Measurements from ENCODE around the gene SSBP3. TPM values are rescaled to one million over a fixed set of nuclear protein-coding genes. Genes with fewer than 3 reads are reported as not detected.
A peak's percentile ranks its signal among the peaks of the same experiment; 100 is the strongest.

Gene SSBP3
- total RNA-seq, 4 donors from 2014 or later = 32.8 to 63.4 (median 47.4) TPM

DNA sequence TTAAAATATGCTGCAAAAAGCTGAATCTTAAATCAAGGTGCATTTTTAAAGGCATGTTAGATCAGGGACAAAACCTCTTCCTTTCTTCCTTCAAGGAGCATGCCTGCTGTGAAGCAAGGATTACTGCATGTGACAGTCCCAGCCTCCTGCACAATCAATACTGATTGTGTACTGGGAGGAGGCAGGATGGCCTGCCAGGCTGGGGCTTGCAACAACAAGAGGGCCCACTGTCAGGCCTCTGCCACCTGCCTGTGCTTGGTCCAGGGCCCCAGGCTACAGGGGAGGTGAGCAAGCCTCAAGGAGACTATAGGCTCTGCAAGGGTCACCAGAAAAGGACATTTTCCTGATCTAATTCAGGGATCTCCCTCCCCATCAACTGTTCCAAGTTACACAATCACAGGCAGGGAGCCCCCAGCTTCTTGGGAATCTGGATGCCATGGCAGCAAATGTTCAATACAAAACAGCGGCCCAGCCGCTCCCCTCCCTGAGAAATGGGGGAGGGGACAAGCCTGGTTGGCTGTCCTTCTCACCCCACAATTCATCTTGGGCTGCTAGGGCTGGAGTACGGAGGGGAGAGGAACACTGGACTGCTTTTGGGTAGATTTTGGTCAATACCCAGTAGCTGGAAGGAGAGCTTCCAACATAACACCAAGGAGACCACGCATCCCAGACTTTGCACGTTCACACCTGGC, 76.7 kb downstream of the SSBP3 start:
- H3K4me1 ChIP-seq = peaks cover 95 to 100% (median 100%) of the 10 kb centered on the region in 4 donors
- peak overlapping the region; percentile 37 to 87 (median 83) for H3K27ac ChIP-seq (replicated peaks in 1 of 4)
- no peaks in the 10 kb centered on the region for H3K36me3 ChIP-seq
- intact Hi-C loops (cut with DNase I) = loop anchor here (5.0 to 10.0 kb wide), 3 partner anchors 52 to 158 kb away; partner anchors contain the start of gene SSBP3
- 41% methylated on average over 5 of the region's 5 CpGs for WGBS
- H3K27me3 ChIP-seq = no peaks in the 10 kb centered on the region
- TF ChIP-seq EP300 (IDR thresholded peaks at IDR 0.05) = no peak
- no peak for TF ChIP-seq CTCF (IDR thresholded peaks at IDR 0.05)
- no peak for TF ChIP-seq POLR2AphosphoS5 (IDR thresholded peaks at IDR 0.05)
- TF ChIP-seq POLR2A (IDR thresholded peaks at IDR 0.05; ENCODE audit: low read depth) = no peak
- H3K4me3 ChIP-seq = no peak overlapping the region
- DNase-seq (ENCODE audit: extremely low spot score) = no peak
- H3K9me3 ChIP-seq = no peaks in the 10 kb centered on the region

DNA sequence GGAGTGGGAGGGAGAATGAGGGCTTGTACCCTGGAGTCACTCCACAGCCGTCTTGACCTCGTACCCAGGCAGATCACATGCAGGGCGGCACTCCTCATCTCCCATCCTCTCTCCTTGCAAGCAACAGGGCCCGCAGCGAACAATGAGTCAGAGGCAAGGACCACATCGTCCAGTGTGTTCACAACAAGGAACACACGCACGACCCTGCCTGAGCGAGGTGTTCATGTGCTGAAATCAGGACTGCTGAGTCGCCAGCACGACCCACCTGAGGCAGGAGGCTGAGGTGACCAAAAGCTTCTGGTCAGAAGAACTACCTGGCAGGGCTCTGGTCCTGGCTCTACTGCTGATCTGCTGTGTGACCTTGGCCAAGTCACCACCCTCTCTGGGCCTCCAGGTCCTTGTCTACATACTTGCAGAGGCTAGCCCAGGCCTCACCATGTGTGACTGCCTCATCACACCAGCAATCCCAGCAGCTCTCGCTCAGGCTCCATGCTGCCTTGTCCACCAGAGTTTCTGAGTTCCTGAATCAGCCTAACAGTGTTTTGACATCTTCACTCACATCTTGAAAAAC, 78.0 kb downstream of the SSBP3 start:
- Histone ChIP-seq H3K27ac (replicated peaks in 1 of 4) (peak overlapping the region; percentile 80 to 85 (median 80)), H3K9me3 (no peaks in the 10 kb centered on the region), H3K4me1 (peaks cover 94 to 100% (median 100%) of the 10 kb centered on the region in 4 donors), H3K36me3 (no peaks in the 10 kb centered on the region), H3K4me3 (no peak overlapping the region), H3K27me3 (no peaks in the 10 kb centered on the region)
- no peak for DNase-seq (ENCODE audit: extremely low spot score)
- intact Hi-C loops (cut with DNase I) = loop anchor here (5.0 kb wide), 2 partner anchors 51 to 159 kb away; no protein-coding TSS in a partner anchor
- WGBS = 57% methylated on average over 7 of the region's 12 CpGs
- TF ChIP-seq POLR2AphosphoS5 (IDR thresholded peaks at IDR 0.05) (peak; percentile 39 to 52), EP300 (IDR thresholded peaks at IDR 0.05) (no peak), POLR2A (IDR thresholded peaks at IDR 0.05; ENCODE audit: low read depth) (no peak), CTCF (IDR thresholded peaks at IDR 0.05) (no peak)

GRCh38 chr1:54327386-54328065, 78.7 kb downstream of the SSBP3 start:
- WGBS = 42% methylated on average over 13 of the region's 14 CpGs
- no peaks in the 10 kb centered on the region for H3K36me3 ChIP-seq
- no peak for TF ChIP-seq CTCF (IDR thresholded peaks at IDR 0.05)
- no peak for TF ChIP-seq POLR2AphosphoS5 (IDR thresholded peaks at IDR 0.05)
- TF ChIP-seq EP300 (IDR thresholded peaks at IDR 0.05) = no peak
- TF ChIP-seq POLR2A (IDR thresholded peaks at IDR 0.05; ENCODE audit: low read depth) = no peak
- peaks cover 94 to 100% (median 100%) of the 10 kb centered on the region in 4 donors for H3K4me1 ChIP-seq
- DNase-seq (ENCODE audit: extremely low spot score) = no peak
- intact Hi-C loops (cut with DNase I) = loop anchor here (5.0 kb wide), 2 partner anchors 50 to 160 kb away; no protein-coding TSS in a partner anchor
- H3K27ac ChIP-seq (replicated peaks in 1 of 4) = peak overlapping the region; percentile 80 to 85 (median 80)
- H3K4me3 ChIP-seq = no peak overlapping the region
- no peaks in the 10 kb centered on the region for H3K9me3 ChIP-seq
- no peaks in the 10 kb centered on the region for H3K27me3 ChIP-seq

DNA sequence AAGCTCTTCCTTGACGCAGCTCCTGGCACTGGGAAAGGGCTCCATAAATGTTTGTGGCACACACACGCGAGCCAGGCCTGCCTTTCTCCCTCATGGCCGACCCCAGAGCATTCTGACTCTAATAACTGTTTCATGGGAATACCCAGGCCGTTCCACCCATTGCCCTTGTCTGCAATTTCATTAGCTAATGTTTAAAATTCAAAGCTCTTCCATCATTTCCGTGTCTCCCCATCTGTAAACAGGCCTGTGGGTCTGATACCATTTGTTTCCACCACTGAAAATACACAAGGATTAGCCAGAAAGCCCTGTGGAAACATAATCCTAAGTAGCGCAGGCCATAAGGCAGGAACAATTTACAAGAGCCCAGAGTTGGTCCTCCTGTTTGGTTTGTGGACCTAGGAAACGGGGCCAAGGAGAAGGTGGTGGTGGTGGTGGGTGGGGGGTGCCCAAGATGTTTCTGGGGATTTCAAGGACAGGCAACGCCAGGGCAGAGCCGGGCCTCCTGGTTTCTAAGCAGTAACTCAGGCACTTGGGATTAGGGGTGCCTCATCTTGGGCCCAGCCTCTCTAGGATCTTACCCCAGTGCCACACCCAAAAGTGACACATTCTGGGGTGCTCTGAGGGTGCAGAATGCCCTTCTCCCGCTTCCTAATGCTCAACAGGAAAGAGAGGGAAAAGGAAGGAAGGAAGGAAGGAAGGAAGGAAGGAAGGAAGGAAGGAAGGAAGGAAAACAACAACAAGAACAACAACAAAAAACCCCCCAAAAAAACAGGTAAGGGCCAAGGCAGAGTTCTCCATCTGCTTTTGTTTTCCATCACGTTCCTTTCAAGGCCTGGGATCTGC, 79.4 kb downstream of the SSBP3 start:
- Histone ChIP-seq H3K27me3 (no peaks in the 10 kb centered on the region), H3K4me3 (no peak overlapping the region), H3K9me3 (no peaks in the 10 kb centered on the region), H3K36me3 (no peaks in the 10 kb centered on the region), H3K4me1 (peaks cover 91 to 99% (median 96%) of the 10 kb centered on the region in 4 donors), H3K27ac (replicated peaks in 1 of 4) (peak overlapping the region; percentile 80 to 85 (median 80))
- 54% methylated on average over 11 of the region's 12 CpGs for WGBS
- intact Hi-C loops (cut with DNase I) = loop anchor here (5.0 kb wide), 2 partner anchors 49 to 161 kb away; no protein-coding TSS in a partner anchor
- TF ChIP-seq CTCF (IDR thresholded peaks at IDR 0.05) (no peak), EP300 (IDR thresholded peaks at IDR 0.05) (no peak)
- no peak for DNase-seq (ENCODE audit: extremely low spot score)
